Chondrocyte (in vitro differentiated cells): ENCODE measurements around the gene CNN3. TPM values are rescaled to one million over a fixed set of nuclear protein-coding genes. Genes with fewer than 3 reads are reported as not detected.

Source experiments
- DNase-seq: peaks from one replicate; pipeline ENCODE4 v3.0.0; 2021; ENCODE audit warnings: mixed read lengths, low spot score
- H3K27ac Mint-ChIP-seq: one replicate; pipeline ENCODE4 v1.8.0; 2021; ENCODE audit warnings: mild to moderate bottlenecking, moderate library complexity, mixed read lengths; ENCODE audit not compliant: unreplicated experiment
- H3K27me3 Mint-ChIP-seq: 2 replicates; pipeline ENCODE4 v1.8.0; 2021; ENCODE audit warnings: low read depth, mixed read lengths
- H3K36me3 Mint-ChIP-seq: 2 replicates; pipeline ENCODE4 v1.8.0; 2021; ENCODE audit warnings: low read depth, mixed read lengths
- H3K4me1 Mint-ChIP-seq: 2 replicates; pipeline ENCODE4 v1.8.0; 2021; ENCODE audit warnings: low read depth, mild to moderate bottlenecking, mixed read lengths
- H3K4me3 Mint-ChIP-seq: one replicate; pipeline ENCODE4 v1.8.0; 2021; ENCODE audit warnings: mild to moderate bottlenecking, moderate library complexity, mixed read lengths; ENCODE audit not compliant: unreplicated experiment
- H3K9me3 Mint-ChIP-seq: 2 replicates; pipeline ENCODE4 v1.8.0; 2021; ENCODE audit warnings: low read depth, mixed read lengths
- CTCF ChIP-seq: fragments of 200-600 bp; sonication (generic); IDR thresholded peaks from 2 replicates; pipeline ENCODE4 v1.5.0; 2021; ENCODE audit warnings: antibody characterized with exemption, mild to moderate bottlenecking, moderate library complexity
- total RNA-seq: library from RNA; stranded (reverse); gene quantifications from 3 replicates; pipeline ENCODE4 v1.2.1, GENCODE V29; 2021

The CNN3 gene
- total RNA-seq, 1 donor from 2014 or later, result 242 TPM

DNA sequence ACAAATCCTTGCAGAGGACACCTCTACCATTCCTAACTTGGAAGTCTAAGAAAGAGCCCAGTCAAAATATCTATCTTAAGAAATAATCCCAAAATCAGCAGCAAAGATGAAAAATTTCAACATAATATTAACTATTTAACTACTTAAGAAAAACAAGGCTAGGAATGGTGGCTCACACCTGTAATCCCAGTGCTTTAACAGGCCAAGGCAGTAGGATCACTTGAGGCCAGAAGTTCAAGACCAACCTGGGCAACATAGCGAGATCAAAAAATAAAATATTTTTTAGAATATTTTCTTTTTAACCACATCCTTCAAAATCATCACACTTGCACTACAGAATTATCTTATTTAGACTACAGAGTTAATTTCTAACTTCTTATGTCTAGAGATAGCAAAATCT is 4.9 kb downstream of the CNN3 start:
- DNase-seq, result no peak
- no peaks in the 10 kb centered on the region for H3K27me3 Mint-ChIP-seq
- H3K4me1 Mint-ChIP-seq, result peaks cover 76% of the 10 kb centered on the region
- H3K4me3 Mint-ChIP-seq, result peak overlapping the region; percentile 35
- no peaks in the 10 kb centered on the region for H3K9me3 Mint-ChIP-seq
- H3K36me3 Mint-ChIP-seq, result peaks cover 8% of the 10 kb centered on the region
- peak overlapping the region; percentile 86 for H3K27ac Mint-ChIP-seq
- no peak for TF ChIP-seq CTCF

- no peaks in the 10 kb centered on the region for H3K27me3 Mint-ChIP-seq
- H3K4me1 Mint-ChIP-seq, result peaks cover 91% of the 10 kb centered on the region
- no peak overlapping the region for H3K4me3 Mint-ChIP-seq
- no peaks in the 10 kb centered on the region for H3K9me3 Mint-ChIP-seq
- TF ChIP-seq CTCF, result peak; percentile 11
- H3K27ac Mint-ChIP-seq, result peak overlapping the region; percentile 84
- H3K36me3 Mint-ChIP-seq, result peaks cover 8% of the 10 kb centered on the region
- no peak for DNase-seq
Measured at GRCh38 chr1:94920061-94920460, 6.8 kb downstream of the CNN3 start.

- Mint-ChIP-seq H3K9me3 (no peaks in the 10 kb centered on the region), H3K4me3 (no peak overlapping the region), H3K36me3 (peaks cover 8% of the 10 kb centered on the region), H3K27ac (peak overlapping the region; percentile 84), H3K27me3 (no peaks in the 10 kb centered on the region), H3K4me1 (peaks cover 87% of the 10 kb centered on the region)
- no peak for TF ChIP-seq CTCF
- no peak for DNase-seq
Measured at GRCh38 chr1:94919241-94920030, 7.5 kb downstream of the CNN3 start.

DNA sequence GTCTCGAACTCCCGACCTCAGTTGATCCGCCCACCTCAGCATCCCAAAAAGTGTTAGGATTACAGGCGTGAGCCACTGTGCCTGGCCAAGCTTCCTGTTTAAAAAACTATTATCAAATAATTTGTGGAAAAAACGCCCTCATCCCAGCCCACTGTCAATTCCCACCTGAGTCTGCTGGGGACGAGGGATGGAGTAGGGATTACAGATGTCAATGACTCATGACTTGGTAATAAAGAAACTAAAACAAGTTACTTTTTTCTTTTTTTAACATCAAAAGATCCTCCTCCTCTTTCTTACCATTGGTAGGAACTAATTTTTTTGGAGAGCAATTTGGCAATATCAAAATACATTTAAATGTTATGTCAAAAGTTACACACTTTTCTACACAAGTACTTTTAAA is 9.7 kb downstream of the CNN3 start:
- no peak overlapping the region for H3K4me3 Mint-ChIP-seq
- no peak for TF ChIP-seq CTCF
- peaks cover 6% of the 10 kb centered on the region for H3K36me3 Mint-ChIP-seq
- no peaks in the 10 kb centered on the region for H3K27me3 Mint-ChIP-seq
- peaks cover 87% of the 10 kb centered on the region for H3K4me1 Mint-ChIP-seq
- no peak for DNase-seq
- peak overlapping the region; percentile 50 for H3K27ac Mint-ChIP-seq
- no peaks in the 10 kb centered on the region for H3K9me3 Mint-ChIP-seq

GRCh38 chr1:94912263-94913184 is 14.4 kb downstream of the CNN3 start:
- H3K4me3 Mint-ChIP-seq, result no peak overlapping the region
- H3K27me3 Mint-ChIP-seq, result no peaks in the 10 kb centered on the region
- peak overlapping the region; percentile 54 for H3K27ac Mint-ChIP-seq
- peaks cover 2% of the 10 kb centered on the region for H3K9me3 Mint-ChIP-seq
- H3K36me3 Mint-ChIP-seq, result peaks cover 11% of the 10 kb centered on the region
- H3K4me1 Mint-ChIP-seq, result peaks cover 75% of the 10 kb centered on the region
- TF ChIP-seq CTCF, result no peak
- no peak for DNase-seq
